ES-I3 (cell line): ENCODE results near the gene ARHGAP32.
"Not testable (repeated sequence)": the region's sequence is repeated elsewhere in the genome, so short reads cannot be mapped to it uniquely, and the experiment has no call there.

Experiments
- H3K36me3 ChIP-seq: 2 replicates; pipeline ENCODE4 v1.6.1; 2013; ENCODE audit warnings: mild to moderate bottlenecking, low read length, control low read depth, moderate library complexity; ENCODE audit not compliant: insufficient read depth
- H3K4me1 ChIP-seq: 2 replicates; pipeline ENCODE4 v1.6.1; 2013; ENCODE audit warnings: mild to moderate bottlenecking, control low read depth, low read length; ENCODE audit not compliant: insufficient read depth
- H3K9ac ChIP-seq: 2 replicates; pipeline ENCODE4 v1.6.1; 2013; ENCODE audit warnings: low read depth, mild to moderate bottlenecking, low read length, moderate library complexity
- H3K9me3 ChIP-seq: 2 replicates; pipeline ENCODE4 v1.6.1; 2013; ENCODE audit warnings: mild to moderate bottlenecking, low read length, moderate library complexity; ENCODE audit not compliant: control insufficient read depth, insufficient read depth

Gene ARHGAP32

GRCh38 chr11:129013737-129014475 is 178.2 kb downstream of the ARHGAP32 start:
- Histone ChIP-seq H3K36me3 (no peaks in the 10 kb centered on the region), H3K9ac (no peak overlapping the region), H3K9me3 (no peaks in the 10 kb centered on the region), H3K4me1 (no peaks in the 10 kb centered on the region)

GRCh38 chr11:129012880-129013279 is 179.2 kb downstream of the ARHGAP32 start:
- Histone ChIP-seq H3K9me3 (no peaks in the 10 kb centered on the region), H3K9ac (no peak overlapping the region), H3K4me1 (no peaks in the 10 kb centered on the region), H3K36me3 (no peaks in the 10 kb centered on the region)

DNA sequence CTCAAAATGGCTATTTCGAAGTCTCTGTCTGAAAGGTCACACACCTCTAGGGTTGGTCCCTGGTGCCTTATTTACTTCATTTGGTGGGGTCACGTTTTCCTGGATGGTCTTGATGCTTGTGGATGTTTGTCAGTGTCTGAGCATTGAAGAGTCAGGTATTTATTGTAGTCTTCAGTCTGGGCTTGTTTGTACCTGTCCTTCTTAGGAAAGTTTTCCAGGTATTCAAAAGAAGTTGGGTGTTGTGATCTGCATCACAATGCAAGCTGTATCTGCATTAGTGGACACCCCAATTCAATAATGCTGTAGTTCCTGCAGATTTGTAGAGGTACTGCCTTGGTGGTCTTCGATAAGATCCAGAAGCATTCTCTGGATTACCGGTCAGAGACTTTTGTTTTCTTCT is 186.0 kb downstream of the ARHGAP32 start:
- Histone ChIP-seq H3K9me3 (no peaks in the 10 kb centered on the region; the same call in 1 of the 2 replicates), H3K36me3 (no peaks in the 10 kb centered on the region), H3K4me1 (no peaks in the 10 kb centered on the region; the same call in 1 of the 2 replicates), H3K9ac (no peak overlapping the region)

DNA sequence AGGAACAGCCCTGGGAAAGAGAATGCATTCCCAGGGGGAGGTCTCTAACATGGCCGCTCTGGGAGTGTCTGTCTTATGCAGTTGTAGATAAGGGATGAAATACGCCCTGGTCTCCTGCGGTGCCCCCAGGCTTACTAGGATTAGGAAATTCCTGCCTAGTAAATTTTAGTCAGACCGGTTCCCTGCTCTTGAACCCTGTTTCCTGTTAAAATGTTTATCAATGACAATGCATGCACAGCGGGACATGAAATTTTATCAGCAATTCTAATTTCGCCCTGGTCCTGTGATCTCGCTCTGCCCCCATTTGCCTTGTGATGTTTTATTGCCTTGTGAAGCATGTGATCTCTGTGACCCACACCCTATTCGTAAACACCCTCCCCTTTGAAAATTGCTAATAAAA is 193.0 kb downstream of the ARHGAP32 start:
- H3K9me3 ChIP-seq, H3K9ac ChIP-seq, H3K4me1 ChIP-seq, H3K36me3 ChIP-seq: not testable (repeated sequence)

GRCh38 chr11:128988242-128988970 is 203.7 kb downstream of the ARHGAP32 start:
- Histone ChIP-seq H3K4me1 (no peaks in the 10 kb centered on the region), H3K36me3 (no peaks in the 10 kb centered on the region), H3K9ac (no peak overlapping the region)

GRCh38 chr11:128985880-128986279 is 206.2 kb downstream of the ARHGAP32 start:
- no peak overlapping the region for H3K9ac ChIP-seq
- no peaks in the 10 kb centered on the region for H3K36me3 ChIP-seq
- H3K9me3 ChIP-seq, result no peaks in the 10 kb centered on the region
- no peaks in the 10 kb centered on the region for H3K4me1 ChIP-seq

More at GRCh38 chr11:128988242-128988970, 203.7 kb downstream of the ARHGAP32 start:
- no peaks in the 10 kb centered on the region for H3K9me3 ChIP-seq

DNA sequence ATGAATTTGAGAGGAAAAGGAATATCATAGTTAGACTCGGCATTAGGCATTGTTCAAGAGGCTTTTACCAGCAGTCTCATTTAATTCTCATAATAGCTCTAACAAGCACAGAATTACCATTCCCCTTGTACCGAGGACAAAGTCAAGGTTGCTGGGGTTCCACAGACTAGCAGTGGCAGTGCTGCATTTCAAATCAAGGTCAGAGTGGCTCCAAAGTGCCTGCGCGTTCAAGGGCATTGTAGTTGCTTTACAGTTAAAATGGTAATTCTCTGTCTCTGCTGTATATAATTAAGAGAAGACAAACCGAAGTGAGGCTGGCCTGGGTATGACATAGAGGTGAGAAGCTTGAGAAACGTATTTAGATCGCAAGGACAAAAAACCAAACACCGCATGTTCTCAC is 209.1 kb downstream of the ARHGAP32 start:
- no peaks in the 10 kb centered on the region for H3K4me1 ChIP-seq
- H3K36me3 ChIP-seq, result no peaks in the 10 kb centered on the region
- H3K9ac ChIP-seq, result no peak overlapping the region
- no peaks in the 10 kb centered on the region for H3K9me3 ChIP-seq

DNA sequence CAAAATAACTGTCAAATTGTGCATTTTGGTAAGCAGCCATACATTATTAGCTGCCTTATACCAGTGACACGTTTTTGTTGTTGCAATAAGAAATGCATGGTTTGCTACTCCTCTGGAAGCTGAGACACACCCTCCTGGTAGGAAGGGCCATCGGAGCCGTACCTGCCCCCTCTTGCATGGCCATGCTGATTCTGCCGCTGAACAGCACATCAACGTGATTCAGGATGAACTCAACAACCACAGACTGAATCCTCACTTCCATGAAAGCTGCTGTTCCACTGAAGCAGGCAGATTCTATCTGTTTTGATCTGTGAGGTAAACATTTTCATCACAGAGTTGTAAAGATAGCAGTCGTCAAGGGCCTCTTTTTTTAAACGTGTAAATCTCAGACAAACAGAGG is 210.9 kb downstream of the ARHGAP32 start:
- Histone ChIP-seq H3K36me3 (no peaks in the 10 kb centered on the region), H3K9me3 (no peaks in the 10 kb centered on the region), H3K9ac (no peak overlapping the region), H3K4me1 (no peaks in the 10 kb centered on the region)

GRCh38 chr11:128970598-128971190 is 221.4 kb downstream of the ARHGAP32 start:
- H3K36me3 ChIP-seq, result no peaks in the 10 kb centered on the region; the same call in 1 of the 2 replicates
- no peak overlapping the region for H3K9ac ChIP-seq
- H3K4me1 ChIP-seq, result no peaks in the 10 kb centered on the region
- no peaks in the 10 kb centered on the region for H3K9me3 ChIP-seq

GRCh38 chr11:128968916-128969315 is 223.2 kb downstream of the ARHGAP32 start:
- Histone ChIP-seq H3K36me3 (no peaks in the 10 kb centered on the region; the same call in 1 of the 2 replicates), H3K9me3 (no peaks in the 10 kb centered on the region), H3K9ac (no peak overlapping the region), H3K4me1 (no peaks in the 10 kb centered on the region)

DNA sequence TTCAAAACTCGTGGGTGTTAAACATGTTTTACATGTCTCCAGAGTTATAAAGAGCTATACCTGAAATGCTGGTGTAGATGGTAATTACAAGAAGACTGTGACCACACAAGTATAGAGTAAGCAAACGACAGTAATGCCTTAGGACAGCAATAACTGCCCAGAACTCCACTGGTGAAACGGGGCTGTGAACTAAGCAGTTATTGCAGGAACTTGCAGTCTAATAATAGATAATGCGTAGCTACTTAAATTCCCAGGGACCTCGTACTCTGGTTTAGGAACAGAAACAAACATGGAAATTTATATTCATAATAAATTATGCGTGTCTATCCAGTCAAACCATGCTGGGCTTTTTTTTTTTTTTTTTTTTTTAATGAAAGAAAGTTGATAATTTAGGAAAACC is 224.5 kb downstream of the ARHGAP32 start:
- no peak overlapping the region for H3K9ac ChIP-seq
- H3K4me1 ChIP-seq, result no peaks in the 10 kb centered on the region
- no peaks in the 10 kb centered on the region for H3K9me3 ChIP-seq
- no peaks in the 10 kb centered on the region for H3K36me3 ChIP-seq

DNA sequence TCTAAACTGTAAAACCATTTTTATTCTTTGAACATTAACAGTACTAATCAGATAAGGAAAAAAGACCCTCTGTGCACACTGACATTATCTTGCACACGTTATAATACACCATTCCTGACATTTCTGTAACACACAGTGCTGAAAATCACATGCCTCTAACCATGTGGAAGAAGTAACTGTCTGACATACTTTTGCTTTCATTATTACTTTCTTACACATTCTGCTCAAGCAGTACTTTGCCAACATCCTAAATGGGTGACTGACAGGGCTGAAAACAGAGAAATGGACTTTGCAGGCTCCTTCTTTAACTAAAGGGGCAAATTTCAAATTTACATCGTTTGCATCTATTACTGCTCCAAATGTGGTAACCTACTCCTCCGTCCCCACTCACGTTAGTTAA is 226.6 kb downstream of the ARHGAP32 start:
- H3K4me1 ChIP-seq, result no peaks in the 10 kb centered on the region
- H3K9ac ChIP-seq, result no peak overlapping the region
- H3K9me3 ChIP-seq, result no peaks in the 10 kb centered on the region

DNA sequence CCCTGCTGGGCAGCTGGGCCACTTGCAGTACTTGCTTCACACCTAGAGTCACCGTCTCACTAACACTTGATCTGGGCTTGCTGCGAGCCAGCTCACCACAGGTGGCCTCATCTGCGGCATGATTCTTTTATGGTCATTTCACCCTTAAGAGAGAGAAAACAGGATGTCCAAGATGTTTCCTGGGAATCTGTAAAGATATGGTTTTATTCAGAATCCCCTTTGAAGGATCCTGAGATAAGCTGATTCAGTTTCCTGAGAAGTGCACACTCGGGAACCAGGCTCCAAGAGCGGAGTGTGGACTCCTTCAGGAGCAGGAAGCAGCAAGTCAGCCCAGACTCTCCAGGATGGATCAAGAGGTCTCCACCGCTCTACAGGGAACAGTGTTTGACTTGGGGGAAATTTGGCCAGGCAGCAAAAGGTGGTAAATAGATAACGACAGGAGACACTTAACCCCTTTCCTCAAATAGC is 227.6 kb downstream of the ARHGAP32 start:
- Histone ChIP-seq H3K4me1 (no peaks in the 10 kb centered on the region), H3K9ac (no peak overlapping the region), H3K9me3 (no peaks in the 10 kb centered on the region), H3K36me3 (no peaks in the 10 kb centered on the region)

More for the DNA sequence above, 226.6 kb downstream of the ARHGAP32 start:
- no peaks in the 10 kb centered on the region for H3K36me3 ChIP-seq

DNA sequence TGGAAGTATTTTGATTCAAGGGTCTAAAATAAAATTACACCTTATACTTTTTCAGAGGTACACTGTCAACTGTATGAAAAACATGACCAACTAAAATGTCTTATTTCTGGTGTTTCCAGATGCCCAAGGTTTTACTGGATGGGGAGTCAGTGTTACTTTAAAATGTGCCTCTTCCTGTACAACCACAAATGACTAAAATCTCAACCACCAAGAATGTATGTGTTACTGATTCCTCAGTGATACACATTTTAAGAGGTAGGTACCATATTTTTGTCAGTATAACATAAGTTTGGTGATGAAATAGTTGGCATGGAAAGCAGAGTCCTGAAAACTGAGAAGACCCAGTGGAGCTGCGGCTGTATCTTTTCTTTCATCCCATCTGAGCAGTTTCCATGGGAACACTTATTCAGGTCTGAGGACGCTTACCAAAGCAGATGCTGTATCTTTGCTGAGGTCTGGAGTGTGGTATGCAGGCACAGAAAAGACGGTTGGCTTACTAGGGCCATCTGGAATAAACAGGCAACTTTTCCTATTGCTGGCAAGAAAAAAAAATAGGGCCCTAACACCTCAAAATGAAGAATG is 228.3 kb downstream of the ARHGAP32 start:
- Histone ChIP-seq H3K9ac (no peak overlapping the region), H3K4me1 (no peaks in the 10 kb centered on the region), H3K9me3 (no peaks in the 10 kb centered on the region), H3K36me3 (no peaks in the 10 kb centered on the region)
